AG10803 (cell line): ENCODE data around the gene CIBAR2.

Experiments used
- DNase-seq: peaks from one replicate; pipeline ENCODE4 v3.0.0; 2010; ENCODE audit warnings: low read depth
- H3K4me3 ChIP-seq: 2 replicates; pipeline ENCODE4 v1.5.1; 2011; ENCODE audit warnings: mild to moderate bottlenecking, low read length, control low read depth
- CTCF ChIP-seq: conservative IDR thresholded peaks from 2 replicates; pipeline ENCODE4 v1.5.1; 2011; ENCODE audit warnings: mild to moderate bottlenecking, low read length, control low read depth, inconsistent platforms

Gene CIBAR2

GRCh38 chr16:85081765-85082164 is 30.5 kb downstream of the CIBAR2 start:
- no peak for DNase-seq
- no peak for TF ChIP-seq CTCF
- H3K4me3 ChIP-seq: no peak overlapping the region

GRCh38 chr16:85081038-85081437 is 31.2 kb downstream of the CIBAR2 start:
- no peak overlapping the region for H3K4me3 ChIP-seq
- DNase-seq: no peak
- TF ChIP-seq CTCF: no peak

- no peak for DNase-seq
- no peak overlapping the region for H3K4me3 ChIP-seq
- TF ChIP-seq CTCF: no peak
Observed at GRCh38 chr16:85079785-85080570, 32.3 kb downstream of the CIBAR2 start.

- no peak for TF ChIP-seq CTCF
- DNase-seq: no peak
- no peak overlapping the region for H3K4me3 ChIP-seq
Observed at GRCh38 chr16:85078952-85079351, 33.3 kb downstream of the CIBAR2 start.

- no peak for DNase-seq
- H3K4me3 ChIP-seq: no peak overlapping the region
- TF ChIP-seq CTCF: no peak
Observed at GRCh38 chr16:85078226-85078625, 34.0 kb downstream of the CIBAR2 start.

- no peak for DNase-seq
- H3K4me3 ChIP-seq: no peak overlapping the region
- no peak for TF ChIP-seq CTCF
Observed at GRCh38 chr16:85077576-85078125, 34.6 kb downstream of the CIBAR2 start.

GRCh38 chr16:85077039-85077438 is 35.2 kb downstream of the CIBAR2 start:
- no peak overlapping the region for H3K4me3 ChIP-seq
- DNase-seq: no peak
- TF ChIP-seq CTCF: no peak
